CD4-positive, alpha-beta T cell (primary cell): Measurements from ENCODE around the gene CCDC73. TPM values are rescaled to one million over a fixed set of nuclear protein-coding genes. Genes with fewer than 3 reads are reported as not detected.

ENCODE experiments used
- ATAC-seq: fragments of 200-7000 bp; cut with Tn5 transposase; one replicate; pipeline ENCODE4 v1.10.0; 2022; ENCODE audit warnings: mild to moderate bottlenecking; ENCODE audit not compliant: poor library complexity
- CTCF ChIA-PET: fragments of 350-600 bp; sonication (Branson Sonifier 250); formaldehyde crosslinking; loops from one replicate; lab custom pipeline; 2021; ENCODE audit warnings: antibody characterized with exemption, inconsistent platforms; lab: Charles Lee
- POLR2A ChIA-PET: fragments of 350-600 bp; sonication (Branson Sonifier 250); formaldehyde crosslinking; loops from one replicate; lab custom pipeline; 2021; ENCODE audit warnings: antibody characterized with exemption, inconsistent platforms; lab: Charles Lee
- DNase-seq, 14 experiments: peaks; one replicate each; pipeline ENCODE4 v3.0.0-alpha.2; 2013 to 2020; ENCODE audit warnings: mixed read lengths in 2 of 14
- H3K27ac ChIP-seq, 2 donors: one replicate each; pipeline versions ENCODE4 v1.5.1 to v1.7.0; 2013; ENCODE audit warnings: low read length in 2 of 2, low read depth in 1 of 2, mild to moderate bottlenecking in 1 of 2
- H3K27me3 ChIP-seq, 2 experiments: 1 replicate in 1 of 2; 2 replicates in 1 of 2; pipeline versions ENCODE4 v1.6.1 to v1.7.0; 2013; ENCODE audit warnings: low read length in 2 of 2, control low read depth in 1 of 2, mild to moderate bottlenecking in 1 of 2, moderate library complexity in 1 of 2; ENCODE audit not compliant: insufficient read depth in 2 of 2, control insufficient read depth in 1 of 2
- H3K36me3 ChIP-seq: one replicate; pipeline ENCODE4 v1.6.1; 2013; ENCODE audit warnings: low read length, control low read depth; ENCODE audit not compliant: insufficient read depth
- H3K4me1 ChIP-seq: one replicate; pipeline ENCODE4 v1.6.1; 2013; ENCODE audit warnings: low read length, control low read depth; ENCODE audit not compliant: insufficient read depth
- H3K4me3 ChIP-seq: one replicate; pipeline ENCODE4 v1.5.1; 2013; ENCODE audit warnings: mild to moderate bottlenecking, low read length, moderate library complexity
- H3K9me3 ChIP-seq, 2 experiments: 1 replicate in 1 of 2; 2 replicates in 1 of 2; pipeline versions ENCODE4 v1.6.1 to v1.7.0; 2013; ENCODE audit warnings: low read length in 2 of 2, mild to moderate bottlenecking in 2 of 2, control low read depth in 1 of 2, moderate library complexity in 1 of 2; ENCODE audit not compliant: control insufficient read depth in 1 of 2, insufficient read depth in 1 of 2
- H3K27ac Mint-ChIP-seq: one replicate; pipeline ENCODE4 v1.8.0; 2020; ENCODE audit warnings: mixed read lengths
- H3K27me3 Mint-ChIP-seq: one replicate; pipeline ENCODE4 v1.8.0; 2021; ENCODE audit warnings: mixed read lengths
- H3K36me3 Mint-ChIP-seq: one replicate; pipeline ENCODE4 v1.8.0; 2021; ENCODE audit warnings: low read depth, mixed read lengths
- H3K4me1 Mint-ChIP-seq: one replicate; pipeline ENCODE4 v1.8.0; 2021; ENCODE audit warnings: low read depth, mixed read lengths
- H3K4me3 Mint-ChIP-seq: one replicate; pipeline ENCODE4 v1.8.0; 2020; ENCODE audit warnings: mild to moderate bottlenecking, mixed read lengths
- H3K9me3 Mint-ChIP-seq: one replicate; pipeline ENCODE4 v1.8.0; 2020; ENCODE audit warnings: mixed read lengths
- intact Hi-C, 2 experiments: fragments of 100-400 bp; cut with DNase I in 1 of 2; cut with micrococcal nuclease in 1 of 2; formaldehyde crosslinking; loops; one replicate each; pipeline versions ENCODE4 v1.15.1 to v1.9.0; 2023 to 2025; cut with DNase I, micrococcal nuclease
- total RNA-seq, 174 experiments: library from RNA in 2 of 174; stranded (reverse) in 2 of 174; gene quantifications; one replicate each; pipeline ENCODE4 v1.2.3 and lab custom pipeline; 2021 to 2026
- TF ChIP-seq, protein P1 (sequence below): fragments of 200-600 bp; IDR thresholded peaks from one replicate; pipeline ENCODE4 v1.8.0; 2022; ENCODE audit warnings: antibody characterized with exemption, mild to moderate bottlenecking

CCDC73 gene
- total RNA-seq, 2 experiments from 2014 or later: not detected

DNA sequence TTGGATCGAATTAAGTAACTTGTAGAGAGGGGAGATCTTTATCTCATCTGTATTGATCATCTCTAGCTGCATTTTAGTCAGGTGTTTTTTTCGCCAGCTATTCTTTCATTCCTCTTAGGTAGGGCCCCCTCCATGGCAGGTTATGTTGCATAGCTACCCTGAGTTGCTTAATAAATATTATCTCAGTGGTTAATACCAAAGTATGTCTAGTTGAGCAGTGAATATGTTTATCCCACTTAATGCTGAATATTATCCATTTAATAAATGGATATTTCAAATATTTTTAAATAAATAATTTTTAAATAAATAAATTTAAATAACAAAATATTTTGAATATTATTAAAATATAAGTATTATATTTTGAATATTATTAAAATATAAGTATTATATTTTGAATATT lies 44.8 kb upstream of the CCDC73 start:
- ATAC-seq (no peak), DNase-seq (no peak)
- no peak overlapping the region for H3K27ac Mint-ChIP-seq
- intact Hi-C loops: no loop called here
- Histone ChIP-seq H3K36me3 (no peaks in the 10 kb centered on the region), H3K9me3 (no peaks in the 10 kb centered on the region), H3K27ac (no peak overlapping the region), H3K4me3 (no peak overlapping the region), H3K27me3 (no peaks in the 10 kb centered on the region), H3K4me1 (no peaks in the 10 kb centered on the region)
- no peaks in the 10 kb centered on the region for H3K9me3 Mint-ChIP-seq
- TF ChIP-seq, protein P1, sequence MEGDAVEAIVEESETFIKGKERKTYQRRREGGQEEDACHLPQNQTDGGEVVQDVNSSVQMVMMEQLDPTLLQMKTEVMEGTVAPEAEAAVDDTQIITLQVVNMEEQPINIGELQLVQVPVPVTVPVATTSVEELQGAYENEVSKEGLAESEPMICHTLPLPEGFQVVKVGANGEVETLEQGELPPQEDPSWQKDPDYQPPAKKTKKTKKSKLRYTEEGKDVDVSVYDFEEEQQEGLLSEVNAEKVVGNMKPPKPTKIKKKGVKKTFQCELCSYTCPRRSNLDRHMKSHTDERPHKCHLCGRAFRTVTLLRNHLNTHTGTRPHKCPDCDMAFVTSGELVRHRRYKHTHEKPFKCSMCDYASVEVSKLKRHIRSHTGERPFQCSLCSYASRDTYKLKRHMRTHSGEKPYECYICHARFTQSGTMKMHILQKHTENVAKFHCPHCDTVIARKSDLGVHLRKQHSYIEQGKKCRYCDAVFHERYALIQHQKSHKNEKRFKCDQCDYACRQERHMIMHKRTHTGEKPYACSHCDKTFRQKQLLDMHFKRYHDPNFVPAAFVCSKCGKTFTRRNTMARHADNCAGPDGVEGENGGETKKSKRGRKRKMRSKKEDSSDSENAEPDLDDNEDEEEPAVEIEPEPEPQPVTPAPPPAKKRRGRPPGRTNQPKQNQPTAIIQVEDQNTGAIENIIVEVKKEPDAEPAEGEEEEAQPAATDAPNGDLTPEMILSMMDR: no peak
- no peak overlapping the region for H3K4me3 Mint-ChIP-seq
- CTCF ChIA-PET: interaction anchor here (0.6 kb wide), 1 partner anchor 636 kb away, joined by 3 read pairs; no protein-coding TSS in a partner anchor
- H3K27me3 Mint-ChIP-seq: no peaks in the 10 kb centered on the region
- no peaks in the 10 kb centered on the region for H3K4me1 Mint-ChIP-seq
- H3K36me3 Mint-ChIP-seq: no peaks in the 10 kb centered on the region
- POLR2A ChIA-PET: no interaction called here

DNA sequence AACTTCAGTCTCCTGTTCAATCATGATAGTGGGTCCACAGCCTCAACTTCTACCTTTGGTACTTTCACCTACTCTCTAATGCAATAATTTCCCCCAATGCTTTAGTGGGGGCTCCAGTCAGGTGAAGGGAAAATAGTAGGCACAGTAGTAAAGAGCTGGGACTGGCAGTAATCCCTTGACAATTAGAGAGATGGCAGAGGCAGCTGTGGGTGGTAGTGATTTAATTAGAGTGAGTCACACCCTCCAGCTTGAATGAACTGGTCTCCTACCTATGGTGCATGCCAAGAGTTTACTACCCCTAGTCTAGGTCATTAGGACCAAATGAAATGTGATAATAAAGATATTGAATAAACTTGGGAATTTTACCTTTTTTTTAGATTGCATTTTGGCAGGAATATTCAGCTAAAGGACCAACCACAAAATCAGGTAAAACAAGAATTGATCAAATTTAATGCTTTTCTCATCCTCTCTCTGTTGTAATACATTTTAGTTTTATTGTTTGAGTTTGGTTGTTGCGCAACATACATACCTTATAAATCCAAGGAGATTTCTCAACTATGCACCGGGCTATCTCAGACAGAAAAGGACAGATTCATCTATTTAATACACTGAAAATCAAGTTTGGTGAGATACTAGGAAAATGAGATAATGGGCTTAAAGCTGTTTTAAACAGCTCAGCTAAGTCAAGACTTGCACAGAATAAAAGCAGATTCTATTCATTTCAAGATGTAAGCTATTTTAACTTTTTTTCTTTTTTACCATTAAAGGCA lies 44.2 kb upstream of the CCDC73 start:
- ChIA-PET CTCF (interaction anchor here (0.6 kb wide), 1 partner anchor 637 kb away, joined by 3 read pairs; no protein-coding TSS in a partner anchor), POLR2A (no interaction called here)
- Mint-ChIP-seq H3K27ac (no peak overlapping the region), H3K4me3 (no peak overlapping the region), H3K9me3 (no peaks in the 10 kb centered on the region), H3K36me3 (no peaks in the 10 kb centered on the region), H3K4me1 (no peaks in the 10 kb centered on the region), H3K27me3 (peaks cover 4% of the 10 kb centered on the region)
- no peaks in the 10 kb centered on the region for H3K4me1 ChIP-seq
- TF ChIP-seq, protein P1: no peak
- intact Hi-C loops: no loop called here
- H3K9me3 ChIP-seq: no peaks in the 10 kb centered on the region
- no peak for DNase-seq
- ATAC-seq: no peak
- no peaks in the 10 kb centered on the region for H3K36me3 ChIP-seq
- no peak overlapping the region for H3K4me3 ChIP-seq
- no peak overlapping the region for H3K27ac ChIP-seq
- H3K27me3 ChIP-seq: no peaks in the 10 kb centered on the region

DNA sequence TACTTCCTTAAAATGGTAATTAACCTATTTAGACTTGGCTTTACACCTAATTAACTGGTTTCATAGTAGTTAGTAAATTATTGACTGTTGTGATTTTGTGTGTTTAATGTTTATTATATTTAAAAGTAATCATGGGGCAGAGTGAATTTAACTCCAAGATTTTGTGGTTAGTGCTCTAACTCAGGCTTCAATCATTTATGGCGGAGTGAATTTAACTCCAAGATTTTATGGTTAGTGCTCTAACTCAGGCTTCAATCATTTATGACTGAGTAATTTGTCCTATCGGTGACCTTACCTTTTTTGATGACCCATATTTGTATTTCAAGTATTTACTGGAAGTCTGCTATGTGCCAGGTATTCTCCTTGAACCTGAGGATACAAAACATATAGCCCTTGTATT lies 42.5 kb upstream of the CCDC73 start:
- DNase-seq (no peak), ATAC-seq (no peak)
- Mint-ChIP-seq H3K27ac (no peak overlapping the region), H3K36me3 (no peaks in the 10 kb centered on the region), H3K4me1 (no peaks in the 10 kb centered on the region), H3K27me3 (peaks cover 19% of the 10 kb centered on the region), H3K9me3 (no peaks in the 10 kb centered on the region), H3K4me3 (no peak overlapping the region)
- intact Hi-C loops: no loop called here
- CTCF ChIA-PET: no interaction called here
- Histone ChIP-seq H3K27ac (no peak overlapping the region), H3K36me3 (no peaks in the 10 kb centered on the region), H3K4me3 (no peak overlapping the region), H3K27me3 (peaks cover 3 to 4% of the 10 kb centered on the region in 2 experiments), H3K4me1 (no peaks in the 10 kb centered on the region), H3K9me3 (no peaks in the 10 kb centered on the region)
- POLR2A ChIA-PET: no interaction called here
- TF ChIP-seq, protein P1: no peak
